ENCODE results near the gene OSER1. TPM values are rescaled to one million over a fixed set of nuclear protein-coding genes. Genes with fewer than 3 reads are reported as not detected.

The OSER1 gene
- total RNA-seq, 1 experiment from 2014 or later, result 24.3 TPM

DNA sequence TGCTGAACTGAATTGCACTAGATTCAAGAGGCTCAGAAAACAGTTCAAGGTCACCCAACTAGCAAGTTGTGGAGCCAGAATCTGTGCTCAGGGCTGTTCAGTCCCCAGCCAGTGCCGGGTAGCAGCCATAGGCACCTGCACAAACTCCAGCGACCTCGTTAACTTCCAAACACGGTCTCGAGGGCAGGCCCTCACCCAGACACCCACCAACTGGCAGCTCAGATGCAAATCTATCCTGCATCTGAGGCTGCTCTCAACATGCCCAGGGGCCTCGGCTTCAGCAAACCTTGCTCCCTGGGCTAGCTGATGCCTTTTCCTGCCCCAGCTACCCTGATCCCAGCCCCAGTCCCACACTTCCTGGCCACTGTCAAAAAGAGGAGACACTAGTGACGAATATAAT lies 27.3 kb downstream of the OSER1 start (continued):
- TF ChIP-seq ATF2 (CRISPR knock-in tag; IDR thresholded peaks at IDR 0.05; ENCODE audit: borderline replicate concordance, low read depth) (no peak), ZNF423 (CRISPR knock-in tag; IDR thresholded peaks at IDR 0.05) (no peak)

GRCh38 chr20:44182863-44183262 lies 27.7 kb downstream of the OSER1 start:
- CTCF ChIA-PET, result interaction anchor here (1.9 to 2.3 kb wide), 2 partner anchors 66 to 67 kb away, joined by 7 to 18 read pairs; no protein-coding TSS in a partner anchor
- POLR2A ChIA-PET, result interaction anchor here (1.0 kb wide), 1 partner anchor 28 kb away, joined by 3 read pairs; no protein-coding TSS in a partner anchor
- ATAC-seq (no peak), DNase-seq (ENCODE audit: low spot score) (no peak)
- no peak for TF ChIP-seq NR2C2 (CRISPR knock-in tag; IDR thresholded peaks at IDR 0.05)
- no peak for TF ChIP-seq ZNF263 (CRISPR knock-in tag; IDR thresholded peaks at IDR 0.05; ENCODE audit: low read depth)
- no peak for TF ChIP-seq ZNF121 (CRISPR knock-in tag; IDR thresholded peaks at IDR 0.05)
- TF ChIP-seq, protein P1, sequence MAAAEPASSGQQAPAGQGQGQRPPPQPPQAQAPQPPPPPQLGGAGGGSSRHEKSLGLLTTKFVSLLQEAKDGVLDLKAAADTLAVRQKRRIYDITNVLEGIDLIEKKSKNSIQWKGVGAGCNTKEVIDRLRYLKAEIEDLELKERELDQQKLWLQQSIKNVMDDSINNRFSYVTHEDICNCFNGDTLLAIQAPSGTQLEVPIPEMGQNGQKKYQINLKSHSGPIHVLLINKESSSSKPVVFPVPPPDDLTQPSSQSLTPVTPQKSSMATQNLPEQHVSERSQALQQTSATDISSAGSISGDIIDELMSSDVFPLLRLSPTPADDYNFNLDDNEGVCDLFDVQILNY (CRISPR knock-in tag; IDR thresholded peaks at IDR 0.05), result no peak
- TF ChIP-seq SOX15 (CRISPR knock-in tag; IDR thresholded peaks at IDR 0.05), result no peak
- no peak for TF ChIP-seq ATF6 (CRISPR knock-in tag; IDR thresholded peaks at IDR 0.05)
- TF ChIP-seq TP53 (CRISPR knock-in tag; IDR thresholded peaks at IDR 0.05), result no peak
- TF ChIP-seq, protein P2, sequence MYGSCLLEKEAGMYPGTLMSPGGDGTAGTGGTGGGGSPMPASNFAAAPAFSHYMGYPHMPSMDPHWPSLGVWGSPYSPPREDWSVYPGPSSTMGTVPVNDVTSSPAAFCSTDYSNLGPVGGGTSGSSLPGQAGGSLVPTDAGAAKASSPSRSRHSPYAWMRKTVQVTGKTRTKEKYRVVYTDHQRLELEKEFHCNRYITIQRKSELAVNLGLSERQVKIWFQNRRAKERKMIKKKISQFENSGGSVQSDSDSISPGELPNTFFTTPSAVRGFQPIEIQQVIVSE (CRISPR knock-in tag; IDR thresholded peaks at IDR 0.05; ENCODE audit: borderline replicate concordance), result no peak
- TF ChIP-seq MXD4 (CRISPR knock-in tag; IDR thresholded peaks at IDR 0.05; ENCODE audit: borderline replicate concordance), result no peak
- Mint-ChIP-seq H3K4me3 (no peak overlapping the region), H3K36me3 (no peaks in the 10 kb centered on the region), H3K27ac (no peak overlapping the region), H3K9me3 (no peaks in the 10 kb centered on the region), H3K27me3 (ENCODE audit: low read depth) (no peaks in the 10 kb centered on the region; the same call in 1 of the 2 replicates), H3K4me1 (peaks cover 22% of the 10 kb centered on the region)

- CTCF ChIA-PET, result interaction anchor here (1.0 to 2.8 kb wide), 3 partner anchors 8 to 65 kb away, joined by 3 to 24 read pairs (median 18); no protein-coding TSS in a partner anchor
- no peaks in the 10 kb centered on the region for H3K9me3 Mint-ChIP-seq
- H3K27me3 Mint-ChIP-seq (ENCODE audit: low read depth), result no peaks in the 10 kb centered on the region
- POLR2A ChIA-PET, result no interaction called here
- ATAC-seq (no peak), DNase-seq (ENCODE audit: low spot score) (no peak)
- no peak overlapping the region for H3K27ac Mint-ChIP-seq
- peaks cover 18% of the 10 kb centered on the region for H3K4me1 Mint-ChIP-seq
- TF ChIP-seq NR1H2 (CRISPR knock-in tag; IDR thresholded peaks at IDR 0.05), result no peak
- no peak for TF ChIP-seq KAT7 (CRISPR knock-in tag; IDR thresholded peaks at IDR 0.05; ENCODE audit: borderline replicate concordance)
- TF ChIP-seq MLX (CRISPR knock-in tag; IDR thresholded peaks at IDR 0.05), result no peak
- TF ChIP-seq, protein P1 (CRISPR knock-in tag; IDR thresholded peaks at IDR 0.05), result no peak
- TF ChIP-seq CBFB (CRISPR knock-in tag; IDR thresholded peaks at IDR 0.05; ENCODE audit: low read depth), result no peak
- TF ChIP-seq NFATC4 (CRISPR knock-in tag; IDR thresholded peaks at IDR 0.05), result no peak
- TF ChIP-seq, protein P3, sequence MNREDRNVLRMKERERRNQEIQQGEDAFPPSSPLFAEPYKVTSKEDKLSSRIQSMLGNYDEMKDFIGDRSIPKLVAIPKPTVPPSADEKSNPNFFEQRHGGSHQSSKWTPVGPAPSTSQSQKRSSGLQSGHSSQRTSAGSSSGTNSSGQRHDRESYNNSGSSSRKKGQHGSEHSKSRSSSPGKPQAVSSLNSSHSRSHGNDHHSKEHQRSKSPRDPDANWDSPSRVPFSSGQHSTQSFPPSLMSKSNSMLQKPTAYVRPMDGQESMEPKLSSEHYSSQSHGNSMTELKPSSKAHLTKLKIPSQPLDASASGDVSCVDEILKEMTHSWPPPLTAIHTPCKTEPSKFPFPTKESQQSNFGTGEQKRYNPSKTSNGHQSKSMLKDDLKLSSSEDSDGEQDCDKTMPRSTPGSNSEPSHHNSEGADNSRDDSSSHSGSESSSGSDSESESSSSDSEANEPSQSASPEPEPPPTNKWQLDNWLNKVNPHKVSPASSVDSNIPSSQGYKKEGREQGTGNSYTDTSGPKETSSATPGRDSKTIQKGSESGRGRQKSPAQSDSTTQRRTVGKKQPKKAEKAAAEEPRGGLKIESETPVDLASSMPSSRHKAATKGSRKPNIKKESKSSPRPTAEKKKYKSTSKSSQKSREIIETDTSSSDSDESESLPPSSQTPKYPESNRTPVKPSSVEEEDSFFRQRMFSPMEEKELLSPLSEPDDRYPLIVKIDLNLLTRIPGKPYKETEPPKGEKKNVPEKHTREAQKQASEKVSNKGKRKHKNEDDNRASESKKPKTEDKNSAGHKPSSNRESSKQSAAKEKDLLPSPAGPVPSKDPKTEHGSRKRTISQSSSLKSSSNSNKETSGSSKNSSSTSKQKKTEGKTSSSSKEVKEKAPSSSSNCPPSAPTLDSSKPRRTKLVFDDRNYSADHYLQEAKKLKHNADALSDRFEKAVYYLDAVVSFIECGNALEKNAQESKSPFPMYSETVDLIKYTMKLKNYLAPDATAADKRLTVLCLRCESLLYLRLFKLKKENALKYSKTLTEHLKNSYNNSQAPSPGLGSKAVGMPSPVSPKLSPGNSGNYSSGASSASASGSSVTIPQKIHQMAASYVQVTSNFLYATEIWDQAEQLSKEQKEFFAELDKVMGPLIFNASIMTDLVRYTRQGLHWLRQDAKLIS (CRISPR knock-in tag; IDR thresholded peaks at IDR 0.05; ENCODE audit: borderline replicate concordance), result no peak
- TF ChIP-seq USF1 (CRISPR knock-in tag; IDR thresholded peaks at IDR 0.05), result no peak
- no peak for TF ChIP-seq ZNF138 (CRISPR knock-in tag; conservative IDR thresholded peaks at IDR 0.05)
- TF ChIP-seq GRHL2 (CRISPR knock-in tag; IDR thresholded peaks at IDR 0.05; ENCODE audit: insufficient replicate concordance, severe bottlenecking), result no peak
- TF ChIP-seq SOX15 (CRISPR knock-in tag; IDR thresholded peaks at IDR 0.05), result no peak
- TF ChIP-seq TEAD4 (CRISPR knock-in tag; IDR thresholded peaks at IDR 0.05), result no peak
- H3K36me3 Mint-ChIP-seq, result no peaks in the 10 kb centered on the region
- H3K4me3 Mint-ChIP-seq, result no peak overlapping the region
These were observed 28.3 kb downstream of the OSER1 start for GRCh38 chr20:44182135-44182765.
